ENCODE measurements around the gene ZNF582. TPM values are rescaled to one million over a fixed set of nuclear protein-coding genes. Genes with fewer than 3 reads are reported as not detected.
A peak's percentile ranks its signal among the peaks of the same experiment; 100 is the strongest.

Gene ZNF582
- total RNA-seq, 2 experiments from 2014 or later: 1.5 to 1.8 TPM

- Mint-ChIP-seq H3K27me3 (no peaks in the 10 kb centered on the region), H3K36me3 (ENCODE audit: low read depth) (peaks cover 88% of the 10 kb centered on the region), H3K4me1 (ENCODE audit: low read depth) (no peaks in the 10 kb centered on the region), H3K27ac (no peak overlapping the region), H3K4me3 (no peak overlapping the region), H3K9me3 (peaks cover 17% of the 10 kb centered on the region)
- no peak overlapping the region for H3K4me3 ChIP-seq (ENCODE audit: low read length)
- H3K4me1 ChIP-seq (ENCODE audit: insufficient read depth, low read length): no peaks in the 10 kb centered on the region
- intact Hi-C loops (cut with DNase I, micrococcal nuclease): no loop called here
- CTCF ChIA-PET: no interaction called here
- H3K9me3 ChIP-seq (ENCODE audit: control insufficient read depth in 1 of 2, insufficient read depth in 1 of 2, low read length in 2 of 2): peaks cover 25 to 100% of the 10 kb centered on the region in 2 experiments
- POLR2A ChIA-PET: no interaction called here
- H3K27ac ChIP-seq (ENCODE audit: low read depth in 1 of 2, low read length in 2 of 2): no peak overlapping the region
- DNase-seq (no peak), ATAC-seq (ENCODE audit: poor library complexity) (no peak)
- H3K27me3 ChIP-seq (ENCODE audit: control insufficient read depth in 1 of 2, insufficient read depth in 2 of 2, low read length in 2 of 2): no peaks in the 10 kb centered on the region
- peaks cover 20% of the 10 kb centered on the region for H3K36me3 ChIP-seq (ENCODE audit: insufficient read depth, low read length)
- TF ChIP-seq CTCF (IDR thresholded peaks at IDR 0.05): no peak
Observed at GRCh38 chr19:56423985-56424353, 30.6 kb upstream of the ZNF582 start.

GRCh38 chr19:56423276-56423984, 30.1 kb upstream of the ZNF582 start:
- no peaks in the 10 kb centered on the region for H3K27me3 ChIP-seq (ENCODE audit: control insufficient read depth in 1 of 2, insufficient read depth in 2 of 2, low read length in 2 of 2)
- ATAC-seq (ENCODE audit: poor library complexity) (no peak), DNase-seq (no peak)
- Mint-ChIP-seq H3K27ac (no peak overlapping the region), H3K27me3 (no peaks in the 10 kb centered on the region), H3K9me3 (peaks cover 22% of the 10 kb centered on the region), H3K36me3 (ENCODE audit: low read depth) (peaks cover 93% of the 10 kb centered on the region), H3K4me1 (ENCODE audit: low read depth) (no peaks in the 10 kb centered on the region), H3K4me3 (no peak overlapping the region)
- ChIA-PET POLR2A (no interaction called here), CTCF (no interaction called here)
- H3K36me3 ChIP-seq (ENCODE audit: insufficient read depth, low read length): peaks cover 20% of the 10 kb centered on the region
- no peak for TF ChIP-seq CTCF (IDR thresholded peaks at IDR 0.05)
- intact Hi-C loops (cut with DNase I, micrococcal nuclease): no loop called here
- H3K9me3 ChIP-seq (ENCODE audit: control insufficient read depth in 1 of 2, insufficient read depth in 1 of 2, low read length in 2 of 2): peaks cover 26 to 100% of the 10 kb centered on the region in 2 experiments
- H3K4me1 ChIP-seq (ENCODE audit: insufficient read depth, low read length): no peaks in the 10 kb centered on the region
- H3K4me3 ChIP-seq (ENCODE audit: low read length): no peak overlapping the region
- no peak overlapping the region for H3K27ac ChIP-seq (ENCODE audit: low read depth in 1 of 2, low read length in 2 of 2)

GRCh38 chr19:56405062-56405461, 11.7 kb upstream of the ZNF582 start:
- no peak for ATAC-seq (ENCODE audit: poor library complexity)
- Mint-ChIP-seq H3K9me3 (peaks cover 24% of the 10 kb centered on the region), H3K36me3 (ENCODE audit: low read depth) (peaks cover 96% of the 10 kb centered on the region), H3K4me1 (ENCODE audit: low read depth) (peaks cover 32% of the 10 kb centered on the region), H3K4me3 (peak overlapping the region; percentile 99), H3K27me3 (no peaks in the 10 kb centered on the region), H3K27ac (peak overlapping the region; percentile 95)
- H3K4me3 ChIP-seq (ENCODE audit: low read length): peak overlapping the region; percentile 82
- peaks cover 22 to 48% of the 10 kb centered on the region in 2 experiments for H3K9me3 ChIP-seq (ENCODE audit: control insufficient read depth in 1 of 2, insufficient read depth in 1 of 2, low read length in 2 of 2)
- H3K27me3 ChIP-seq (ENCODE audit: control insufficient read depth in 1 of 2, insufficient read depth in 2 of 2, low read length in 2 of 2): no peaks in the 10 kb centered on the region
- ChIA-PET POLR2A (no interaction called here), CTCF (no interaction called here)
- intact Hi-C loops (cut with DNase I, micrococcal nuclease): loop anchor here in 1 of 2 experiments (5.0 to 10.0 kb wide), 2 partner anchors 130 to 187 kb away; partner anchors contain the start of gene ZFP28
- TF ChIP-seq CTCF (IDR thresholded peaks at IDR 0.05): no peak
- H3K36me3 ChIP-seq (ENCODE audit: insufficient read depth, low read length): peaks cover 33% of the 10 kb centered on the region
- DNase-seq: no peak
- H3K27ac ChIP-seq (ENCODE audit: low read depth in 1 of 2, low read length in 2 of 2): no peak overlapping the region
- H3K4me1 ChIP-seq (ENCODE audit: insufficient read depth, low read length): peaks cover 22% of the 10 kb centered on the region

Data from CD4-positive, alpha-beta T cell (primary cell).